GM12892 (cell line): ENCODE data around the gene CNTNAP5.

Source experiments
- POLR2A ChIP-seq: IDR thresholded peaks from 2 replicates; pipeline ENCODE4 v1.6.1; 2011; ENCODE audit warnings: low read depth, low read length, control low read depth
- TAF1 ChIP-seq: IDR thresholded peaks from 2 replicates; pipeline ENCODE4 v1.6.1; 2011; ENCODE audit warnings: low read depth, mild to moderate bottlenecking, control low read depth, low read length, borderline replicate concordance

DNA sequence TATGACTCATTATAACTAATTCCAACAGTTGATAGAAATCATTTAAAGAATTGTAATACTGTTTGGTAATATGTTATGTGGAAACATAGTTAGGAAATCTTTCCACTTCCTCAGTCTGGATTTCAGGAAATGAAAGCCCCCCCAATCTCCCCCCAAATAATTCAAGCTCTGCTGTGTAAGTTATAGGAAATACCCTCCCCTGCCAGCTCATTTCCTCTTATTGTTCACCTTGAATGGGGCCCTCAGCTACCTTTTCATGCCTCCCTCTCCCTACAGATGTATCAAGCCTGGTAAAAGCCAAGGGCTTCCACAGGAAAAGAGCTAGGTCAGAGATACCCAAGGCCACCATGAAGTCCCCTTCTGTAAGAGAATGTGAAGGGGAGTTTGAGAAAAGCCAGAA is 155.5 kb downstream of the CNTNAP5 start:
- no peak for TF ChIP-seq POLR2A
- no peak for TF ChIP-seq TAF1
